GM12878 (cell line): ENCODE data around the gene ZNF621. TPM values are rescaled to one million over a fixed set of nuclear protein-coding genes. Genes with fewer than 3 reads are reported as not detected.

Source experiments
- ATAC-seq: fragments of 200-7000 bp; cut with Tn5 transposase; 3 replicates; pipeline ENCODE4 v1.9.1; 2020; ENCODE audit warnings: mild to moderate bottlenecking, moderate library complexity
- BruUV-seq: library from RNA; stranded (reverse); fragments of 400-500 nt; replicated peaks from 2 replicates; lab custom pipeline; 2021; lab: Mats Ljungman, UMichigan
- CTCF ChIA-PET: fragments of 300-600 bp; sonication (Branson Sonifier 250); formaldehyde crosslinking; extraction: SDS; loops from one replicate; lab custom pipeline; 2021; ENCODE audit warnings: inconsistent platforms; lab: Yijun Ruan, JAX
- POLR2A ChIA-PET: fragments of 350-600 bp; formaldehyde crosslinking; extraction: SDS; loops from one replicate; lab custom pipeline; 2021; ENCODE audit warnings: inconsistent platforms; lab: Charles Lee
- RAD21 ChIA-PET: fragments of 300-600 bp; sonication (Branson Sonifier 250); formaldehyde crosslinking; loops from one replicate; lab custom pipeline; 2023; ENCODE audit warnings: antibody characterized with exemption; ENCODE audit not compliant: unreplicated experiment; lab: Charles Lee
- SMC1A ChIA-PET: fragments of 300-600 bp; sonication (Branson Sonifier 250); formaldehyde crosslinking; loops from one replicate; lab custom pipeline; 2023; ENCODE audit not compliant: unreplicated experiment, uncharacterized antibody; lab: Charles Lee
- DNase-seq: peaks from one replicate; pipeline ENCODE4 v3.0.0-alpha.2; 2011; ENCODE audit warnings: low read depth, low spot score
- FAIRE-seq: peaks from 3 replicates; lab custom pipeline; 2011; peaks lifted over from hg19 to GRCh38; lab: Jason Lieb, UNC
- H2AFZ ChIP-seq: 2 replicates; pipeline ENCODE4 v1.6.0; 2011; ENCODE audit warnings: low read depth, low read length, control low read depth; ENCODE audit not compliant: control insufficient read depth
- H3K27ac ChIP-seq: 2 replicates; pipeline ENCODE4 v1.5.1; 2011; ENCODE audit warnings: control low read depth; ENCODE audit not compliant: control insufficient read depth, insufficient read depth
- H3K27me3 ChIP-seq, 2 experiments: replicated peaks in 1 of 2; 2 replicates each; pipeline versions ENCODE4 v1.6.0 to v1.6.1; 2011; ENCODE audit warnings: low read length in 1 of 2; ENCODE audit not compliant: control insufficient read depth in 2 of 2, insufficient read depth in 2 of 2
- H3K36me3 ChIP-seq, 2 experiments: 2 replicates each; pipeline ENCODE4 v1.5.1; 2011; ENCODE audit warnings: low read length in 1 of 2; ENCODE audit not compliant: control insufficient read depth in 2 of 2, insufficient read depth in 2 of 2
- H3K4me1 ChIP-seq: 2 replicates; pipeline ENCODE4 v1.6.1; 2011; ENCODE audit warnings: mild to moderate bottlenecking, low read length, moderate library complexity, mixed read lengths; ENCODE audit not compliant: control insufficient read depth, insufficient read depth
- H3K4me2 ChIP-seq: 2 replicates; pipeline ENCODE4 v1.6.0; 2011; ENCODE audit warnings: control low read depth; ENCODE audit not compliant: control insufficient read depth, insufficient read depth
- H3K4me3 ChIP-seq: fragments of 200-600 bp; sonication (generic); 2 replicates; pipeline ENCODE4 v1.5.1; 2016
- H3K79me2 ChIP-seq: 2 replicates; pipeline ENCODE4 v1.6.0; 2011; ENCODE audit warnings: low read length; ENCODE audit not compliant: control insufficient read depth, insufficient read depth
- H3K9ac ChIP-seq: 2 replicates; pipeline ENCODE4 v1.8.0; 2011; ENCODE audit warnings: low read length, control low read depth, mixed read lengths; ENCODE audit not compliant: control insufficient read depth, insufficient read depth
- H3K9me3 ChIP-seq: replicated peaks from 3 replicates; pipeline ENCODE4 v1.5.1; 2011; ENCODE audit warnings: mild to moderate bottlenecking, low read length; ENCODE audit not compliant: control insufficient read depth, insufficient read depth
- H4K20me1 ChIP-seq: 2 replicates; pipeline ENCODE4 v1.6.0; 2011; ENCODE audit not compliant: control insufficient read depth, insufficient read depth
- CREB1 ChIP-seq: IDR thresholded peaks from 2 replicates; pipeline ENCODE4 v1.6.1; 2012; ENCODE audit warnings: low read depth, mild to moderate bottlenecking, inconsistent platforms
- CTCF ChIP-seq, 3 experiments: IDR thresholded peaks in 2 of 3; conservative IDR thresholded peaks in 1 of 3; 2 replicates each; pipeline ENCODE4 v1.5.1; 2011; ENCODE audit warnings: low read depth in 3 of 3, low read length in 3 of 3, mild to moderate bottlenecking in 3 of 3, control low read depth in 2 of 3, moderate library complexity in 2 of 3, inconsistent platforms in 1 of 3, mixed read lengths in 1 of 3; ENCODE audit not compliant: control insufficient read depth in 2 of 3, insufficient read depth in 1 of 3; ENCODE audit errors: extremely low read depth in 1 of 3
- IKZF1 ChIP-seq: fragments of 450-650 bp; conservative IDR thresholded peaks from 2 replicates; pipeline ENCODE4 v1.6.1; 2017; ENCODE audit warnings: antibody characterized with exemption, mild to moderate bottlenecking
- IKZF2 ChIP-seq, 2 experiments: fragments of 450-650 bp; IDR thresholded peaks; 2 replicates each; pipeline ENCODE4 v1.6.1; 2017; ENCODE audit warnings: mild to moderate bottlenecking in 2 of 2, moderate library complexity in 2 of 2
- IRF4 ChIP-seq: IDR thresholded peaks from 2 replicates; pipeline ENCODE4 v1.6.1; 2011; ENCODE audit warnings: low read depth, low read length
- KLF5 ChIP-seq: fragments of 450-650 bp; IDR thresholded peaks from 2 replicates; pipeline ENCODE4 v1.6.1; 2014; ENCODE audit warnings: mild to moderate bottlenecking; ENCODE audit not compliant: partially characterized antibody
- LARP7 ChIP-seq: fragments of 450-650 bp; IDR thresholded peaks from 2 replicates; pipeline ENCODE4 v1.6.1; 2017; ENCODE audit warnings: mild to moderate bottlenecking
- NFYB ChIP-seq: IDR thresholded peaks from 2 replicates; pipeline ENCODE4 v1.6.1; 2011; ENCODE audit warnings: low read depth, mild to moderate bottlenecking, low read length, improper control_type of control experiment, moderate library complexity; ENCODE audit not compliant: insufficient read depth
- RAD21 ChIP-seq: IDR thresholded peaks from 2 replicates; pipeline ENCODE4 v1.6.1; 2011; ENCODE audit warnings: mild to moderate bottlenecking, low read depth, low read length, moderate library complexity; ENCODE audit not compliant: insufficient read depth
- RAD51 ChIP-seq: fragments of 450-650 bp; IDR thresholded peaks from 2 replicates; pipeline ENCODE4 v1.6.1; 2016; ENCODE audit warnings: moderate library complexity, mild to moderate bottlenecking, inconsistent platforms
- RB1 ChIP-seq: fragments of 450-650 bp; formaldehyde crosslinking; IDR thresholded peaks from 2 replicates; pipeline ENCODE4 v1.6.1; 2017; ENCODE audit warnings: mild to moderate bottlenecking, borderline replicate concordance
- SIN3A ChIP-seq: IDR thresholded peaks from 2 replicates; pipeline ENCODE4 v1.6.1; 2012; ENCODE audit warnings: low read depth, low read length, improper control_type of control experiment
- SMARCA5 ChIP-seq: fragments of 450-650 bp; IDR thresholded peaks from 2 replicates; pipeline ENCODE4 v1.6.1; 2017; ENCODE audit warnings: mild to moderate bottlenecking
- SMC3 ChIP-seq: IDR thresholded peaks from 2 replicates; pipeline ENCODE4 v1.6.1; 2011; ENCODE audit warnings: low read length, improper control_type of control experiment, borderline replicate concordance
- STAT1 ChIP-seq: fragments of 450-650 bp; conservative IDR thresholded peaks from 2 replicates; pipeline ENCODE4 v1.6.1; 2014; ENCODE audit warnings: antibody characterized with exemption, mild to moderate bottlenecking
- STAT3 ChIP-seq: IDR thresholded peaks from 2 replicates; pipeline ENCODE4 v1.6.1; 2011; ENCODE audit warnings: low read depth, low read length, improper control_type of control experiment
- TBL1XR1 ChIP-seq: IDR thresholded peaks from 2 replicates; pipeline ENCODE4 v1.6.1; 2012; ENCODE audit warnings: low read depth, low read length, improper control_type of control experiment
- WRNIP1 ChIP-seq: IDR thresholded peaks from 2 replicates; pipeline ENCODE4 v1.6.1; 2011; ENCODE audit warnings: low read depth, low read length, improper control_type of control experiment, borderline replicate concordance
- YY1 ChIP-seq: IDR thresholded peaks from 2 replicates; pipeline ENCODE4 v1.6.1; 2011; ENCODE audit warnings: low read depth, mild to moderate bottlenecking, low read length
- ZBED1 ChIP-seq: IDR thresholded peaks from 2 replicates; pipeline ENCODE4 v1.6.1; 2016; ENCODE audit warnings: borderline replicate concordance
- ZNF622 ChIP-seq: fragments of 450-650 bp; IDR thresholded peaks from 2 replicates; pipeline ENCODE4 v1.6.1; 2017; ENCODE audit warnings: mild to moderate bottlenecking, inconsistent platforms
- WGBS: methylation state at CpG from one replicate; pipeline ENCODE4 v1.1.6; 2016; ENCODE audit warnings: low lambda C conversion rate; ENCODE audit not compliant: insufficient replicate concordance, insufficient coverage; ENCODE audit errors: missing lambda C conversion rate; 5-methylcytosine and 5-hydroxymethylcytosine counted together
- in situ Hi-C: fragments of 300-500 bp; cut with MboI; formaldehyde crosslinking; loops from 9 replicates; pipeline ENCODE4 v1.14.3; 2018; ENCODE audit warnings: mixed read lengths
- intact Hi-C: fragments of 100-400 bp; cut with micrococcal nuclease; formaldehyde crosslinking; loops from one replicate; pipeline ENCODE4 v1.14.2; 2022; ENCODE audit not compliant: unreplicated experiment
- polyA plus RNA-seq, 11 experiments: library from polyadenylated mRNA; depleted of rRNA in 4 of 11; unstranded in 6 of 11; stranded (reverse) in 5 of 11; fragments of >200 nt; fragmentation: Nextera tagmentation in 4 of 11; fragmentation: Illumina TruSeq in 1 of 11; extraction: Ambion mirVana in 4 of 11; extraction: Trizol in 1 of 11; gene quantifications; 1 replicate in 1 of 11; 2 replicates in 10 of 11; pipeline versions ENCODE4 v1.2.1 to v1.2.3, GENCODE V29; 2011 to 2016; ENCODE audit warnings: inconsistent platforms in 2 of 11, missing spikeins in 2 of 11, low read depth in 1 of 11
- total RNA-seq, 4 experiments: library from RNA; depleted of rRNA in 3 of 4; stranded (reverse); fragments of >200 nt in 3 of 4; fragmentation: Illumina TruSeq in 1 of 4; extraction: Trizol in 1 of 4; gene quantifications; 2 replicates each; pipeline versions ENCODE4 v1.2.1 to v1.2.3, GENCODE V29; 2013 to 2021
- TF ChIP-seq, protein P1 (sequence below): IDR thresholded peaks from 2 replicates; pipeline ENCODE4 v1.6.1; 2012; ENCODE audit warnings: low read depth, low read length, improper control_type of control experiment
- TF ChIP-seq, protein P2 (sequence below): IDR thresholded peaks from 2 replicates; pipeline ENCODE4 v1.6.1; 2011; ENCODE audit warnings: low read depth, mild to moderate bottlenecking, low read length, moderate library complexity, borderline replicate concordance; ENCODE audit errors: extremely low read depth

The ZNF621 gene
- total and polyA plus RNA-seq, 10 of the 15 experiments (the other 5 are each of a cell fraction or from before 2014, with no cell fraction given), result 2.9 to 26.3 (median 11.9) TPM

- Histone ChIP-seq H3K4me2 (no peak overlapping the region), H2AFZ (no peak overlapping the region), H3K4me1 (no peaks in the 10 kb centered on the region), H3K27me3 (no peaks in the 10 kb centered on the region), H3K9me3 (no peaks in the 10 kb centered on the region), H3K4me3 (no peak overlapping the region), H3K79me2 (no peaks in the 10 kb centered on the region), H4K20me1 (no peaks in the 10 kb centered on the region), H3K36me3 (no peaks in the 10 kb centered on the region), H3K27ac (no peak overlapping the region), H3K9ac (no peak overlapping the region)
- FAIRE-seq, result no peak
- TF ChIP-seq SMARCA5 (0 out of 2 replicates have a peak, but pooled peaks have one; percentile 49), WRNIP1 (no peak), CREB1 (no peak), NFYB (no peak), YY1 (peak; percentile 61; the same call in 1 of the 2 replicates), RAD21 (peak; percentile 94), IKZF1 (no peak), ZBED1 (no peak), STAT1 (no peak), IKZF2 (IDR thresholded peaks at IDR 0.05) (no peak), RB1 (peak; percentile 56; the same call in 1 of the 2 replicates), LARP7 (no peak), SMC3 (peak; percentile 90), KLF5 (no peak), CTCF (IDR thresholded peaks at IDR 0.05 in 2 of 3, conservative IDR thresholded peaks at IDR 0.05 in 1 of 3; ENCODE audit: control insufficient read depth in 2 of 3, extremely low read depth in 1 of 3, insufficient read depth in 1 of 3, low read depth in 3 of 3, low read length in 3 of 3) (peak; percentile 94 to 97 (median 96)), SIN3A (no peak), RAD51 (peak; percentile 81), ZNF622 (no peak), STAT3 (no peak), IRF4 (no peak), TBL1XR1 (no peak)
- TF ChIP-seq, protein P1, sequence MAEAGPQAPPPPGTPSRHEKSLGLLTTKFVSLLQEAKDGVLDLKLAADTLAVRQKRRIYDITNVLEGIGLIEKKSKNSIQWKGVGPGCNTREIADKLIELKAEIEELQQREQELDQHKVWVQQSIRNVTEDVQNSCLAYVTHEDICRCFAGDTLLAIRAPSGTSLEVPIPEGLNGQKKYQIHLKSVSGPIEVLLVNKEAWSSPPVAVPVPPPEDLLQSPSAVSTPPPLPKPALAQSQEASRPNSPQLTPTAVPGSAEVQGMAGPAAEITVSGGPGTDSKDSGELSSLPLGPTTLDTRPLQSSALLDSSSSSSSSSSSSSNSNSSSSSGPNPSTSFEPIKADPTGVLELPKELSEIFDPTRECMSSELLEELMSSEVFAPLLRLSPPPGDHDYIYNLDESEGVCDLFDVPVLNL, result no peak
- TF ChIP-seq, protein P2, sequence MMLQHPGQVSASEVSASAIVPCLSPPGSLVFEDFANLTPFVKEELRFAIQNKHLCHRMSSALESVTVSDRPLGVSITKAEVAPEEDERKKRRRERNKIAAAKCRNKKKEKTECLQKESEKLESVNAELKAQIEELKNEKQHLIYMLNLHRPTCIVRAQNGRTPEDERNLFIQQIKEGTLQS, result no peak
- in situ Hi-C loops, result loop anchor here (5.0 to 25.0 kb wide), 3 partner anchors 257 to 1528 kb away; no protein-coding TSS in a partner anchor
- ChIA-PET SMC1A (interaction anchor here (0.7 to 1.5 kb wide), 8 partner anchors 10 to 1337 kb away, joined by 3 to 6 read pairs (median 3); no protein-coding TSS in a partner anchor), CTCF (interaction anchor here (0.7 to 9.1 kb wide), 12 partner anchors 9 to 1515 kb away, joined by 3 to 103 read pairs (median 4); no protein-coding TSS in a partner anchor), RAD21 (interaction anchor here (0.8 kb wide), 1 partner anchor 387 kb away, joined by 3 read pairs; no protein-coding TSS in a partner anchor), POLR2A (no interaction called here)
- 46% methylated on average over 15 of the region's 15 CpGs for WGBS
- peak; percentile 94 for ATAC-seq
- BruUV-seq, result no TSS peak
- no peak for DNase-seq
- intact Hi-C loops, result loop anchor here (1.0 to 10.0 kb wide), 5 partner anchors 130 to 1297 kb away; no protein-coding TSS in a partner anchor
Observed at GRCh38 chr3:40584625-40585189, 59.9 kb downstream of the ZNF621 start.
